Esophagus muscularis mucosa (tissue), 4 donors: ENCODE data around the gene CELF5. TPM values are rescaled to one million over a fixed set of nuclear protein-coding genes. Genes with fewer than 3 reads are reported as not detected.

ENCODE experiments used
- DNase-seq: peaks from one replicate; pipeline ENCODE4 v3.0.0-alpha.2; 2017; ENCODE audit errors: extremely low spot score
- H3K27ac ChIP-seq, 4 donors: fragments of 200-600 bp; sonication (generic); replicated peaks in 1 of 4; 1 replicate in 3 of 4; 2 replicates in 1 of 4; pipeline ENCODE4 v1.5.1; 2016 to 2019; ENCODE audit warnings: mild to moderate bottlenecking in 1 of 4
- H3K27me3 ChIP-seq, 4 donors: fragments of 200-600 bp; sonication (generic); one replicate each; pipeline versions ENCODE4 v1.5.1 to v1.6.0; 2016 to 2019
- H3K36me3 ChIP-seq, 4 donors: fragments of 200-600 bp; sonication (generic); one replicate each; pipeline ENCODE4 v1.5.1; 2016 to 2019
- H3K4me1 ChIP-seq, 4 donors: fragments of 200-600 bp; sonication (generic); one replicate each; pipeline ENCODE4 v1.5.1; 2016 to 2019
- H3K4me3 ChIP-seq, 4 donors: fragments of 200-600 bp; sonication (generic); 1 replicate in 2 of 4; 2 replicates in 2 of 4; pipeline ENCODE4 v1.5.1; 2016 to 2019; ENCODE audit warnings: mild to moderate bottlenecking in 4 of 4, moderate library complexity in 1 of 4
- H3K9me3 ChIP-seq, 4 donors: fragments of 200-600 bp; sonication (generic); 1 replicate in 3 of 4; 2 replicates in 1 of 4; pipeline ENCODE4 v1.5.1; 2016 to 2019
- EP300 ChIP-seq: sonication (generic); formaldehyde crosslinking; IDR thresholded peaks from one replicate; pipeline ENCODE4 v1.6.1; 2017; ENCODE audit warnings: antibody characterized with exemption
- POLR2A ChIP-seq: fragments of 450-650 bp; IDR thresholded peaks from one replicate; pipeline ENCODE4 v1.6.1; 2017; ENCODE audit warnings: antibody characterized with exemption, moderate library complexity, mild to moderate bottlenecking, low read depth
- POLR2AphosphoS5 ChIP-seq, 2 donors: sonication (generic); formaldehyde crosslinking; IDR thresholded peaks; one replicate each; pipeline ENCODE4 v1.6.1; 2017; ENCODE audit warnings: antibody characterized with exemption in 2 of 2
- WGBS: methylation state at CpG from one replicate; pipeline ENCODE4 v1.1.5; 2018; 5-methylcytosine and 5-hydroxymethylcytosine counted together
- intact Hi-C: fragments of 100-400 bp; cut with DNase I; formaldehyde crosslinking; loops from one replicate; pipeline ENCODE4 v1.15.1; 2023
- total RNA-seq, 4 donors: library from RNA; depleted of rRNA; stranded (reverse); fragments of >200 nt; gene quantifications; one replicate each; pipeline versions ENCODE4 v1.1.0 to v1.2.1, GENCODE V29; 2016
- TF ChIP-seq, protein P1 (sequence below), 3 experiments: fragments of 200-600 bp in 2 of 3; fragments of 450-650 bp in 1 of 3; sonication (generic) in 2 of 3; IDR thresholded peaks; one replicate each; pipeline ENCODE4 v1.5.1; 2017 to 2019; ENCODE audit warnings: antibody characterized with exemption in 3 of 3, mild to moderate bottlenecking in 2 of 3, moderate library complexity in 1 of 3

CELF5 gene
- total RNA-seq, 4 donors from 2014 or later: 0.17 TPM; not detected in 3

DNA sequence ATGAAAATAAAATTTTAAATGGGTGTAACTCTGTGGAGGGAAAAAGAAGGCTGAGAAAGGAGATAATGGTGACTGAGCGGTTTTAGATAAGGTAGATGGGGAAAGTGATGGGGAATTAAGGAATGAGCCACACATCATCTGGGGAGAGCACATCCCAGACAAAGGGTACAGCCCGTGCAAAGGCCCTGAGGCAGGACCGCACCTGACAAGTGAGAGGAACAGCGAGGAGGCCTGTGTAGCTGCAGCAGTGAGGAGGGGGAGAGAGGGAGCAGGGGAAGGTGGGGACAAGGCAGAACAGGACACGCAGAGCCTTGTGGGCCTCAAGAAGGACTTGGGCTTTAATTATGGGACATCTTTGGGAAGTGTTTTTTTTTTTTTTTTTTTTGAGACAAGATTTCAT lies 1.8 kb upstream of the CELF5 start:
- H3K9me3 ChIP-seq: no peaks in the 10 kb centered on the region
- 91% methylated on average over 5 of the region's 5 CpGs for WGBS
- intact Hi-C loops: no loop called here
- H3K4me3 ChIP-seq: no peak overlapping the region
- H3K36me3 ChIP-seq: no peaks in the 10 kb centered on the region
- no peak for DNase-seq
- peaks cover 0 to 71% (median 16%) of the 10 kb centered on the region in 4 donors for H3K27me3 ChIP-seq
- no peak overlapping the region for H3K27ac ChIP-seq
- no peak for TF ChIP-seq POLR2A
- no peak for TF ChIP-seq POLR2AphosphoS5 (IDR thresholded peaks at IDR 0.05)
- no peak for TF ChIP-seq EP300
- TF ChIP-seq, protein P1, sequence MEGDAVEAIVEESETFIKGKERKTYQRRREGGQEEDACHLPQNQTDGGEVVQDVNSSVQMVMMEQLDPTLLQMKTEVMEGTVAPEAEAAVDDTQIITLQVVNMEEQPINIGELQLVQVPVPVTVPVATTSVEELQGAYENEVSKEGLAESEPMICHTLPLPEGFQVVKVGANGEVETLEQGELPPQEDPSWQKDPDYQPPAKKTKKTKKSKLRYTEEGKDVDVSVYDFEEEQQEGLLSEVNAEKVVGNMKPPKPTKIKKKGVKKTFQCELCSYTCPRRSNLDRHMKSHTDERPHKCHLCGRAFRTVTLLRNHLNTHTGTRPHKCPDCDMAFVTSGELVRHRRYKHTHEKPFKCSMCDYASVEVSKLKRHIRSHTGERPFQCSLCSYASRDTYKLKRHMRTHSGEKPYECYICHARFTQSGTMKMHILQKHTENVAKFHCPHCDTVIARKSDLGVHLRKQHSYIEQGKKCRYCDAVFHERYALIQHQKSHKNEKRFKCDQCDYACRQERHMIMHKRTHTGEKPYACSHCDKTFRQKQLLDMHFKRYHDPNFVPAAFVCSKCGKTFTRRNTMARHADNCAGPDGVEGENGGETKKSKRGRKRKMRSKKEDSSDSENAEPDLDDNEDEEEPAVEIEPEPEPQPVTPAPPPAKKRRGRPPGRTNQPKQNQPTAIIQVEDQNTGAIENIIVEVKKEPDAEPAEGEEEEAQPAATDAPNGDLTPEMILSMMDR (IDR thresholded peaks at IDR 0.05): no peak
- H3K4me1 ChIP-seq: peaks cover 0 to 16% (median 11%) of the 10 kb centered on the region in 4 donors

DNA sequence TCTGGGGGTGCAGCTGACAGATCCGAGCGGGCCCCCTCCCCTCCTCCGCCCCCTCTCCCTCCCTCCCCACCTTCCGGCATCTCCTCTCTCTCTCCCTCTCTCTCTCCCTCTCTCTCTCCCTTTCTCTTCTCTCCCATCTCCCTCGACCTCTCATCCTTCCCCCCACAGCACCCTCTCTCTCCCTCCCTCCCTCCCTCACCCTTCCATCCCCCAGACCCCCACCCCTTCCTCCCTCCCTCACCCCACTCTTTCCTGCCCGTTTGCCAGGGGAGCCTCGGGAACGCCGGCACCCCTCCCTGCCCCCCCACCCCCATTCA lies 666 bp downstream of the CELF5 start:
- Histone ChIP-seq H3K4me1 (peaks cover 0 to 19% (median 12%) of the 10 kb centered on the region in 4 donors), H3K36me3 (no peaks in the 10 kb centered on the region), H3K27me3 (peaks cover 0 to 95% (median 25%) of the 10 kb centered on the region in 4 donors), H3K9me3 (no peaks in the 10 kb centered on the region), H3K4me3 (no peak overlapping the region), H3K27ac (no peak overlapping the region)
- no peak for DNase-seq
- TF ChIP-seq EP300 (no peak), POLR2A (no peak), POLR2AphosphoS5 (IDR thresholded peaks at IDR 0.05) (no peak)
- TF ChIP-seq, protein P1 (IDR thresholded peaks at IDR 0.05): no peak
- WGBS: 3% methylated on average over 9 of the region's 9 CpGs
- intact Hi-C loops: no loop called here

DNA sequence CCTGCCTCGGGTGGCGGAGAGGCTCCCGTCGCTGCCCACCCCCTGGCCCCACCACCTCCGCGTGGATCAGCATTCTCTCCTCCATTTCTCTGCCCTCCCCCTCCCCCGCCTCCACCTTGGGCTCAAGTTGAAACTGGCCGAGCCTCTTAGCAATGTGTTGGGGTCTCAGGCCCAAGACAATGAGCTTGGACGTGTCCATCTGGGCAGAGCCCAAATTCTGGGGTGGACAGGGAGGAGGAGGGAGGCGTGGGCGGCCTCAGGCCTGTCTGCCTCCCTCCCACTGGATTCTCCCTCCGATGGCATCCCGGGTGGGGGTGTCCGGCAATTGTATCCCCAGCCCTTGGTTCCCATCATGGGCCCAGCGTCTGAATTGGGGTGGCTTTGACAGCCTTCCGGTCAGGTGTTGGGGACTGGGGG lies 1.2 kb downstream of the CELF5 start:
- intact Hi-C loops: no loop called here
- H3K36me3 ChIP-seq: no peaks in the 10 kb centered on the region
- H3K4me3 ChIP-seq: no peak overlapping the region
- H3K9me3 ChIP-seq: no peaks in the 10 kb centered on the region
- no peak overlapping the region for H3K27ac ChIP-seq
- DNase-seq: no peak
- WGBS: 45% methylated on average over 12 of the region's 16 CpGs
- TF ChIP-seq EP300 (no peak), POLR2A (no peak), POLR2AphosphoS5 (IDR thresholded peaks at IDR 0.05) (no peak)
- TF ChIP-seq, protein P1 (IDR thresholded peaks at IDR 0.05): no peak
- peaks cover 0 to 19% (median 12%) of the 10 kb centered on the region in 4 donors for H3K4me1 ChIP-seq
- H3K27me3 ChIP-seq: peaks cover 0 to 97% (median 25%) of the 10 kb centered on the region in 4 donors

DNA sequence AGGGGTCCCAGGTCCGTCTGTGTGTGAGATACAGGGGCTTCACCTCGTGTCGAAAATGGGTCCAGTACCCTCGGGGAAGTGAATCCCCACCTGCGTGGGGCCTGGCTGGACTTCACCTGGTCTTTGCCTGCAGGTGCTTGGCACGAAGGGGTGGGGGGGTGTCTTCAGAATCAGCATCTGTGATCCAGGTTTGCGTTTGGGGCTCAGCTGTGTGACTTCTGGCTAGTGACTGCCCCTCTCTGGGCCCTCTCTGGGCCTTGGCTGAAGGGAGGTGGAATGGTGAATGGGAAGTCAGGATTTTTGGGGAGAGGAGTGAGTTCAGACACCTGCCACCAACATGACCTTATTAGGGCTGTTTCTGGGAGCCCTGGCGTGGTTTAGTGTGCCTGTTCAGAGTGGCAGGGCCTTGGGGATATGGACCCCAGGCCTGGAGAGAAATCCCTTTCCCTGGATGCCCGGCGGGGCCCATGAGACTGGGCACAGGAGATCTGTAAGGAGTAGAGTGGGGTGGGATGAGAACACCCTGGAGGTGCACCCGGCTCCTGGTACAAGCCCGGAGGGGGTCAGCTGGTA lies 2.7 kb downstream of the CELF5 start:
- no peaks in the 10 kb centered on the region for H3K9me3 ChIP-seq
- TF ChIP-seq EP300 (no peak), POLR2AphosphoS5 (IDR thresholded peaks at IDR 0.05) (no peak), POLR2A (no peak)
- TF ChIP-seq, protein P1 (IDR thresholded peaks at IDR 0.05): no peak
- DNase-seq: no peak
- 70% methylated on average over 7 of the region's 12 CpGs for WGBS
- H3K36me3 ChIP-seq: no peaks in the 10 kb centered on the region
- no peak overlapping the region for H3K4me3 ChIP-seq
- no peak overlapping the region for H3K27ac ChIP-seq
- peaks cover 0 to 19% (median 12%) of the 10 kb centered on the region in 4 donors for H3K4me1 ChIP-seq
- H3K27me3 ChIP-seq: peaks cover 0 to 98% (median 25%) of the 10 kb centered on the region in 4 donors
- intact Hi-C loops: no loop called here

DNA sequence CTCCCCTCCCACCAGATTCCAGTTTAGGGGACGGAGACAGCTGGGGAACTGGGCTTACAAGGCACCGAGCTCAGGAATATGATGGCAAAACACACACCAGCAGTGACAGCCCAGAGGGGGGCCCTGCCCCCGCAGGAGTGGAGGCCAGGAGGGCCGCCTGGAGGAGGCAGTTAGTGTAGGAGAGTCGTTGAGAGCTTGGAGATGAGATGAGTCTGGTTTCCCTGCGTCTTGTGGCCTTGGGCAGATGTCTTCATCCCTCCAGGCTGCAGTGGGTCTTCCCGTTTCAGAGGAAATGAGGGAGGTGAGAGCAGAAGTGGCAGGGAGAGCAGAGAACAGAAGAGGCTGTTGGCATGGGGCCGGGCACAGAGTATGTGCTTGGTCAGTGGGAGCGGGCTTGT lies 4.9 kb downstream of the CELF5 start:
- Histone ChIP-seq H3K9me3 (no peaks in the 10 kb centered on the region), H3K27ac (no peak overlapping the region), H3K4me3 (no peak overlapping the region), H3K4me1 (peaks cover 0 to 15% (median 9%) of the 10 kb centered on the region in 4 donors), H3K27me3 (peaks cover 0 to 94% (median 19%) of the 10 kb centered on the region in 4 donors), H3K36me3 (no peaks in the 10 kb centered on the region)
- intact Hi-C loops: no loop called here
- TF ChIP-seq, protein P1 (IDR thresholded peaks at IDR 0.05): no peak
- TF ChIP-seq POLR2AphosphoS5 (IDR thresholded peaks at IDR 0.05): no peak
- TF ChIP-seq EP300: no peak
- no peak for TF ChIP-seq POLR2A
- DNase-seq: no peak
- 65% methylated on average over 7 of the region's 9 CpGs for whole genome bisulfite sequencing
